Measurements from ENCODE around the gene UBE2G2. TPM values are rescaled to one million over a fixed set of nuclear protein-coding genes. Genes with fewer than 3 reads are reported as not detected.

The UBE2G2 gene
- total RNA-seq, 1 experiment from 2014 or later: 212 TPM

DNA sequence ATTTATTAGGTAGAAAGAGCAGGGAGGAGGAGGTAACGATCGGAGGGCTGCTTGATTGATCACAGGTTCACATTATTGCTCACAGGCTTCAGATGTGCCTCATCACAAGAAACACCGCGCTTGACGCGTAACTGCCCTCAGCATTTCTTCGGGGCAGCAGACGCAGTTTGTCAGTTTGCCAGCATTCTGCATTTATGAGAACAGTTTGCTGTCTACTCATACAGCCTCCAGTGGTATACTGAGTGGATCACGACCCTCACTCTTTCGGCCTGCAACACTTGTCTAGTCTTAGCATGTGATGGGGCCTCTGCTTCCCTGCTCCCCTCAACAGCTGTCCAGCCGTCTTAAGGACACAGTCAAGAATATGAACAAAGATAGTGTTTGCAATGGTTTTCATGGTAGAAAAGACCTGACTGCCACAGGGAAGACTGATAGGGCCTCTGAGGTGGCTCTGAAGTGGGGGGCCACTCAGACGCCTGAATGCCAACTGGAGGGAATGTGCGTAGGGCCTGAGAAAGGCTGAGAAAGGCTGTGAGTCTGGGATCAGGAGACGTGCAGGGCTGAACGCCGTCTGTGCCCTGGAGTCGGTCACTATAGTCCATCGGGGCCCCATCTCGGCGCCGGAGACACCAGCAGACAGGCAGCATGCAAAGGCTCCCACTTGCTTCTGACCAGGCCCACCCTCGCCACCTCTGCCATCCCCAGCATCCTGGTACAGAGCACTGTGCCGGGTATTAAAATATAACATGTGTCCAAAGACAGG, 45.0 kb downstream of the UBE2G2 start:
- Histone ChIP-seq H3K4me1 (ENCODE audit: insufficient read depth, low read length, poor library complexity, severe bottlenecking) (peaks cover 34% of the 10 kb centered on the region), H3K27ac (ENCODE audit: low read depth, low read length, poor library complexity, severe bottlenecking) (no peak overlapping the region), H3K9me3 (ENCODE audit: low read depth, low read length, poor library complexity, severe bottlenecking) (no peaks in the 10 kb centered on the region), H3K4me3 (ENCODE audit: low read depth, low read length, poor library complexity, severe bottlenecking) (no peak overlapping the region), H3K36me3 (ENCODE audit: insufficient read depth, low read length, poor library complexity, severe bottlenecking) (no peaks in the 10 kb centered on the region), H3K27me3 (replicated peaks; ENCODE audit: insufficient read depth, low read depth, low read length, poor library complexity) (no peaks in the 10 kb centered on the region)
- DNase-seq (ENCODE audit: low spot score): no peak
- ChIA-PET POLR2A (ENCODE audit: low non-redundant PET) (no interaction called here), CTCF (no interaction called here)
- no TSS peak for BruUV-seq (replicated peaks)
- intact Hi-C loops (cut with micrococcal nuclease; ENCODE audit: unreplicated experiment): no loop called here
- TF ChIP-seq EZH2 (IDR thresholded peaks at IDR 0.05; ENCODE audit: borderline replicate concordance, low read depth, low read length, poor library complexity, severe bottlenecking): no peak
- TF ChIP-seq, protein P1, sequence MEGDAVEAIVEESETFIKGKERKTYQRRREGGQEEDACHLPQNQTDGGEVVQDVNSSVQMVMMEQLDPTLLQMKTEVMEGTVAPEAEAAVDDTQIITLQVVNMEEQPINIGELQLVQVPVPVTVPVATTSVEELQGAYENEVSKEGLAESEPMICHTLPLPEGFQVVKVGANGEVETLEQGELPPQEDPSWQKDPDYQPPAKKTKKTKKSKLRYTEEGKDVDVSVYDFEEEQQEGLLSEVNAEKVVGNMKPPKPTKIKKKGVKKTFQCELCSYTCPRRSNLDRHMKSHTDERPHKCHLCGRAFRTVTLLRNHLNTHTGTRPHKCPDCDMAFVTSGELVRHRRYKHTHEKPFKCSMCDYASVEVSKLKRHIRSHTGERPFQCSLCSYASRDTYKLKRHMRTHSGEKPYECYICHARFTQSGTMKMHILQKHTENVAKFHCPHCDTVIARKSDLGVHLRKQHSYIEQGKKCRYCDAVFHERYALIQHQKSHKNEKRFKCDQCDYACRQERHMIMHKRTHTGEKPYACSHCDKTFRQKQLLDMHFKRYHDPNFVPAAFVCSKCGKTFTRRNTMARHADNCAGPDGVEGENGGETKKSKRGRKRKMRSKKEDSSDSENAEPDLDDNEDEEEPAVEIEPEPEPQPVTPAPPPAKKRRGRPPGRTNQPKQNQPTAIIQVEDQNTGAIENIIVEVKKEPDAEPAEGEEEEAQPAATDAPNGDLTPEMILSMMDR (conservative IDR thresholded peaks at IDR 0.05; ENCODE audit: low read depth, low read length): no peak

DNA sequence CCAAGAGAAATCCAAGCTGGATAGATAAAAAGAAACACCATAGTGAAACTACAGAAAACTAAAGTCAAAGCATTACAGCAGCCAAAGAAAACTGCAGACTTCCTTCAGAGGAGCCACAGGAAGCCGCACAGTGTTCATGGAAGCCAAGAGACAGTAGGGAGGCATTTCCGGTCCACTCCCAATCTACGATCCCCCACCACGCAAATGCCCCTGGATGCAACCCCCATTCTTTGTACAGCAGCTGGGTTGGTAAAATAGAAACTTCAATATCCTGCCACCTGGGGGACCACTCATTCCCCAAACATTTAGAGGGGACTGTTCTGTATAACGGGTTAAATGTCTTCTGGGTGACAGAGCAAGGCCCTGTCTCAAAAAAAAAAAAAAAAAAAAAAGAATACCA, 46.4 kb downstream of the UBE2G2 start:
- no peaks in the 10 kb centered on the region for H3K36me3 ChIP-seq (ENCODE audit: insufficient read depth, low read length, poor library complexity, severe bottlenecking)
- peak; percentile 95 for DNase-seq (ENCODE audit: low spot score)
- intact Hi-C loops (cut with micrococcal nuclease; ENCODE audit: unreplicated experiment): no loop called here
- BruUV-seq (replicated peaks): no TSS peak
- no peak for TF ChIP-seq EZH2 (IDR thresholded peaks at IDR 0.05; ENCODE audit: borderline replicate concordance, low read depth, low read length, poor library complexity, severe bottlenecking)
- TF ChIP-seq, protein P1 (conservative IDR thresholded peaks at IDR 0.05; ENCODE audit: low read depth, low read length): peak; percentile 34
- H3K9me3 ChIP-seq (ENCODE audit: low read depth, low read length, poor library complexity, severe bottlenecking): no peaks in the 10 kb centered on the region
- CTCF ChIA-PET: interaction anchor here (0.6 to 0.7 kb wide), 2 partner anchors 315 to 607 kb away, joined by 8 to 9 read pairs; no protein-coding TSS in a partner anchor
- no peak overlapping the region for H3K4me3 ChIP-seq (ENCODE audit: low read depth, low read length, poor library complexity, severe bottlenecking)
- POLR2A ChIA-PET (ENCODE audit: low non-redundant PET): interaction anchor here (0.7 kb wide), 1 partner anchor 26 kb away, joined by 9 read pairs; no protein-coding TSS in a partner anchor
- H3K27ac ChIP-seq (ENCODE audit: low read depth, low read length, poor library complexity, severe bottlenecking): peak overlapping the region; percentile 73
- no peaks in the 10 kb centered on the region for H3K27me3 ChIP-seq (replicated peaks; ENCODE audit: insufficient read depth, low read depth, low read length, poor library complexity)
- H3K4me1 ChIP-seq (ENCODE audit: insufficient read depth, low read length, poor library complexity, severe bottlenecking): peaks cover 42% of the 10 kb centered on the region

DNA sequence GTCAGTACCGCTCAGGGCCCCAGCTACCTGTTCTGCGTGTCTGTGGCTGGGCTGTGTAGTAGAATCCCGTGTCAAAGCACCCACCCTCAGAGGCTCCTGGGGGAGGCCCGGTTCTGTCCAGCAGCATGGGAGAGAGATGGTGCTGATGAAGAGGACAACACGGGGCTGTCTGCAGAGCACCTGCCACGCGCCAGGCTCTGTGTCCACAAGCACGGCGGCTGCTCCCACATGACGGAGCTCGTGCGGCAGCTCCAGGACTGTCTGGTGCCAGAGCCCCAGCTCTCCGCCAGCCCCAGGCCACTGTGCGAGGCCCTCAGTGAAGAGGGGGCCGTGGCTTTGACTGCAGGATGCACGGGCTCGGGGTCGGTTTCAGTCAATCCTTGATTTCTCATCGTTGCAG, 48.3 kb downstream of the UBE2G2 start:
- H3K4me3 ChIP-seq (ENCODE audit: low read depth, low read length, poor library complexity, severe bottlenecking): no peak overlapping the region
- TF ChIP-seq EZH2 (IDR thresholded peaks at IDR 0.05; ENCODE audit: borderline replicate concordance, low read depth, low read length, poor library complexity, severe bottlenecking): no peak
- TF ChIP-seq, protein P1 (conservative IDR thresholded peaks at IDR 0.05; ENCODE audit: low read depth, low read length): no peak
- intact Hi-C loops (cut with micrococcal nuclease; ENCODE audit: unreplicated experiment): loop anchor here (5.0 kb wide), 1 partner anchor 179 kb away; no protein-coding TSS in a partner anchor
- POLR2A ChIA-PET (ENCODE audit: low non-redundant PET): no interaction called here
- BruUV-seq (replicated peaks): no TSS peak
- H3K9me3 ChIP-seq (ENCODE audit: low read depth, low read length, poor library complexity, severe bottlenecking): no peaks in the 10 kb centered on the region
- no peak for DNase-seq (ENCODE audit: low spot score)
- no peaks in the 10 kb centered on the region for H3K36me3 ChIP-seq (ENCODE audit: insufficient read depth, low read length, poor library complexity, severe bottlenecking)
- CTCF ChIA-PET: no interaction called here
- H3K27ac ChIP-seq (ENCODE audit: low read depth, low read length, poor library complexity, severe bottlenecking): peak overlapping the region; percentile 73
- peaks cover 40% of the 10 kb centered on the region for H3K4me1 ChIP-seq (ENCODE audit: insufficient read depth, low read length, poor library complexity, severe bottlenecking)
- H3K27me3 ChIP-seq (replicated peaks; ENCODE audit: insufficient read depth, low read depth, low read length, poor library complexity): no peaks in the 10 kb centered on the region

Measured in A673 (cell line).